Stimulated activated CD8-positive, alpha-beta memory T cell treated with anti-CD3 and anti-CD28 coated beads, Interleukin-4, amount 100 ng/mL, for 24 hours (primary cell): ENCODE measurements around the gene HBE1.
"Not testable (repeated sequence)": the region's sequence is repeated elsewhere in the genome, so short reads cannot be mapped to it uniquely, and the experiment has no call there.

Experiments
- DNase-seq: peaks from one replicate; pipeline ENCODE4 v3.0.0-alpha.2; 2020; ENCODE audit warnings: low read depth

Gene HBE1

DNA sequence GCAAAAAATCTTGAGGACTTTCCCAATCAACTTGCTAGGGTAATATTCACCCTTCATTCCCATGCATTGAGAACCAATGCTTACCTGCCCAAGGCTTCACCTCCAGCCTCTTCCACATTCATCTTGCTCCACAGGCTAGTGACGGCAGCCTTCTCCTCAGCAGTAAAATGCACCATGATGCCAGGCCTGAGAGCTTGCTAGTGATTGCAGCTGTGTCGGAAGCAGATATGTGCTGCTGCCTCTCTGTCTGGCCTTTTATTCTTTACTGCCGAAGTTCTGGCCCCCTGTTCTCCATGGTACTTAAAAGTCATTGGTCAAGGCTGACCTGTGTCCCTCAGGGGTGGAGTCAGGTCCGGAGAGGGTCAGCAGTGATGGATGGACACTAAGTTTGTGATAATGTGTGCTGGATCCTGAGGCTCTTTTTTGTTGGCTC is at the start of gene HBE1:
HBE1 (minus strand) TSS at position 231 of the 433 bp plus-strand sequence; CDS start at position 176, 55 bp downstream.
- DNase-seq, result no peak

GRCh38 chr11:5317292-5317691 is 47.5 kb upstream of the HBE1 start:
- DNase-seq, result no peak

- DNase-seq, result not testable (repeated sequence)
Observed at GRCh38 chr11:5313326-5314023, 43.7 kb upstream of the HBE1 start.

GRCh38 chr11:5310423-5310822 is 40.7 kb upstream of the HBE1 start:
- no peak for DNase-seq

DNA sequence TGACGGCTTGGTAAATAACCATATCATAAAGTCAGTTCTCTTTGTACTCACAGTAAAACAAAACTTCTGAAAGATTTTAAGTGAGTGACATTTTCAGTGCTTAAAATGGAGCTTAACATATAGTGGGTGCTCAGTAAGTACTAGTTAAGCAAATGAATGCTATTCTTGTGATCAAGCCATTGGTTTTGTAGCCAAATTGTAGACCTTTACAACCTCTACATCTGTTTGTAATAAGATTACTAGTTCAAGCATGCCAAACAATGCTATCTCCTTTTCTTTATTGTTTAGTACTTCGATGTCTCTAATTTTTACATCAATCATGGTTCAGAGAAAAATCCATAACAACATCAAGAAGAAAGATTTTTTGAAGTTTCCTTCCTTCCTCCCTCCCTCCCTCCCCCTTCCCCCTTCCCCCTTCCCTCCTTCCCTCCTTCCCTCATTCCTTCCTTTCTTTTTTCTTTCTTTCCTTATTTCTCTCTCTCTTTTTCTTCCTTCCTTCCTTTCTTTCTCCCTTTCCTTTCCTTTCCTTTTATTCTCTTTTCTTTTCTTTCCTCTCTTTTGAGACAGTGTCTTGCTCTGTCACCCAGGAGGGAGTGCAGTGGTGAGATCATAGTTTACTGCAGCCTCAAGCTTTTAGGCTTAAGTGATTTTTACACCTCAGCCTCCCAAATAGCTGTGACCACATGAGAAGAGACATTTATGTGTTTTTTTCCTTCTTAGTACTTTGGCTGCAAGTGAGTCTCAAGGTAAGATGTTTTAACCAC is 37.7 kb upstream of the HBE1 start:
- no peak for DNase-seq

DNA sequence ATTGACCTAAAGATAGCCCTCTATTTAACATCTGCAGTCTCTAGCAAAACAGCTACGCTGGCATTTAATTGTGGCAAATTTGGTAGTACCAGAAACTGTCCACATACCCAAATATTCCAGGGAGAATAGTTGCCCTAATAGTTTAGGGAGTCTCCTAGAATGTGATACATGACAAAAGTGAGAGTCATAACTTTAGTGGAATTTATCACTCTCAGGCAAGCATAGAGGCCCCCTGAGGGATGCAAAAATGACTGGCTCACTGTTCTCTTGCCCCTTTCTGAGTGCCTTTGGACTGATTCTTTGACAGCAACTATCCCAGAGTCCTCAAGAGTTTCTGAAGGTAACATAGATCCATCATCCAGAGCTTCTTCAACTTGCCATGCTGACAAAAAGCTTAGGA is 34.3 kb upstream of the HBE1 start:
- no peak for DNase-seq

- no peak for DNase-seq
Observed at GRCh38 chr11:5303626-5304025, 33.9 kb upstream of the HBE1 start.

DNA sequence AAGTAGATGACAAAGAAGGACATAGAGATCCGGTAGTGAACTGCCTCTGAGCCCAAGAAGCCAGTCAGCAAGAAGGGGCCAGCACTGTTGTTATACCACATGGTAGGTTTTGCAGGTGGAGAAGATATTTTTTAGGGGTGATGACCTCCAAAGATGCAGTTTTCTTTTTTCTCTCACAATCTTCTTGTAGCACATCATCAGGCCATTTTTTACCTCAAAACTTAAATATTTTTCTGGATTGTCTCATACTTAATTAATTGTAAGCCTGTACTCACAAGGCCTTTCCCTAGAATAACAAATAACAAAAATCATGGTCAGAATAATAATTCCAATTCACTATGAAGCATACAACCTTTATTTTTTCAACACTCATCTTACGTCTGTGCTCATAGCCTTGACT is 32.1 kb upstream of the HBE1 start, which contains the start of gene OR51B4:
OR51B4 (minus strand) TSS at position 101 of the 400 bp plus-strand sequence; CDS start at position 101, 0 bp downstream.
- no peak for DNase-seq

GRCh38 chr11:5300251-5300650 is 30.5 kb upstream of the HBE1 start:
- DNase-seq, result no peak

- no peak for DNase-seq
Observed at GRCh38 chr11:5298451-5298850, 28.7 kb upstream of the HBE1 start.

DNA sequence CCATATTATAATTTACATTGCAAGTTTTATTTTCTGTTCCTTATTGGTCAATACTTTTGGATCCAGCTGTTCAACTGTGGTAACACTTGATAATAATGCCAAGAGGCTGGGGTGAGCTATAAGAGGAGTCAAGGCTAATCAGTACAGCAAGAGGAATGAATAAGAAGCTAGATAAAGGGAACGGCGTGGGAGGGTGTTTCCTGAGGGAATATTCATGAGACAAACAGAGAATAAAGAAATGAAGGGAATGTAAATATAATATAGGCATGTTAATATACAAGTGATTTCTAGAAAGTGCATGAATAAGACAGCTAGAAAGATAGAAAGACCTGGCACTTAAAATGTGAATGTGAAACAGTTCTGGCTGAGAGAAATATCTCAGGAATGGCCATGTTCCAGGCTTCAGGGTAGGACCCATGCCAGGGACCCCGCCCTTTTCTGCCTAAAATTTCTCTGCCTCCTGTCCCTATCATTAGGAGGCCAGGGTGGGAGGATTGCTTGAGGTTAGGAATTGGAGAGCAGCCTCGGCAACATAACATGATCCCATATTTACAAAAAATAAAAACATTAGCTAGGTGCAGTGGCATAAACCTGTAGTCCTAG is 28.1 kb upstream of the HBE1 start:
- DNase-seq, result no peak

- not testable (repeated sequence) for DNase-seq
Observed at GRCh38 chr11:5294342-5294995, 24.7 kb upstream of the HBE1 start.

DNA sequence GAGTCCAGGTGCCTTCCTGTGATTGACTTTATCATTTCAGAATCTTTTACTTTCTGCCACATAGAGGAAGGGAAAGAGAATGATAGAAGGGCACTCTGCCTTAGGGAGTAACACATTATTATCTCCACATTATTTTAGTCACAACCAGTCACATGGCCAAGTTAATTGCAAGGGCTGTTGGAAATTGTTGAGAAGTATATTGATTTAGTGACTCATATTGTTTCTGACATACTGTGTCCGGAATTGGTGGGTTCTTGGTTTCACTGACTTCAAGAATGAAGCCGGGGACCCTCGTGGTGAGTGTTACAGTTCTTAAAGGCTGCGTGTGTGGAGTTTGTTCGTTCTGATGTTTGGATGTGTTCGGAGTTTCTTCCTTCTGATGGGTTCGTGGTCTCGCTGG is 23.3 kb upstream of the HBE1 start:
- no peak for DNase-seq

DNA sequence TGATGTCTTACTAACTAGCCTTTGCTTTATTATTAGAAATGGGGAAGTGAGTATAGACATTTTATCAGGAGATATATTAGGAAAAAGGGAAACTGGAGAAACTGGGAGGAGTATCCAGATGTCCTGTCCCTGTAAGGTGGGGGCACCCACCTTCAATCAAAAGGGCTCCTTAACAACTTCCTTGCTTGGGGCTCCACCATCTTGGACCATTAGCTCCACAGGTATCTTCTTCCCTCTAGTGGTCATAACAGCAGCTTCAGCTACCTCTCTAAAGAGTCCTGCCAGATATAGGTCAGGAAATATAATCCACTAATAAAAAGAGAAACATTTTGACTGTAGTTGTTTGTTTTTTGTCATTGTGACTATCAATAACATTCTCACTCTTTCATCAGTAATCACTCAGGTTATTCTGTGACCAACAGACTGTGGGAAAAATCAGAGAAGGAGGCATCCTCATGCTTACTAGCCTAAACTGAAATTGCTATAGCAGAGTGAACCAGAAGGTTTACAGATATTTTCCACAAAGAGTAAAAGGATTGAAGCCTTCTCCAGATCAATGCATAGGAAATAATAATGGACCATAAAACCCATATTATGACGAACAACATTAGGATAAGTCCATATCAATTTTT is 21.6 kb upstream of the HBE1 start:
- DNase-seq, result no peak

DNA sequence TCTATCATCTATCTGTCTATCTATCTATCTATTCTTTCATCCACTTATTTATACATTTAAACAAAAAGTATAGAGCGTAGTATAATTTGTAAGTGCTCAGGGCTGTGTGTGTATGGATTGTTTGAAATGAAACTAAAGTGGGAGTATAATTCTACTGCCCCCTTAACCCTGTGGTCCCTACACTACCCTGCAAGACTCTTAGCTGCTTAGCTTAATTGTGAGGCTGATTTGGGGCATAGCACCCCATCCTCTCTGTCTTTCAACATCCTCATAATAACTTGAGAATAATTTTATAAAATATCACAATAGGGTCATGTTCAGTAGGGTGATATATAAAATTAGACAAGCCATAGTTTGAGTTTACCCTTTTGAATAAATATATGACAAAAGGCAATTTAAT is 20.4 kb upstream of the HBE1 start:
- no peak for DNase-seq

DNA sequence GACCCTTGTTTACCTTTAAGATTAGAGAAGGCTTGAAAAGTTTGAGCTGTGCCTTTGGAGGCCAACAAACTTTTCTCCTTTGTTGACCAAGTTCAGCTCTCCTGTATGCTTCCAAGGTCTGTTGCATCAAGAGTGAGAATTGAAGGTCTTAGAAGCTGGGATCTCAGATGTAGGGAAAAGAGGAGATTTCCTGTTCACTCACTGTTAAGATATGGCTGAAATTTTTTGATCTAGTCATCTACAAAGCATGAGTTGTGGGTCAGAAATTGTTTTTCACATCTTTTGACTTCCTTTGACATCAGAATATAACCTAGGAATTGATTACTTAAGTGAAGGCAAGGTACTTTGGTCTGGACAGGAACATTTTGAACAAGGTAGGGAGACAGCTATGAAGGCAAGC is 20.0 kb upstream of the HBE1 start:
- no peak for DNase-seq

GRCh38 chr11:5288906-5289550 is 19.3 kb upstream of the HBE1 start:
- DNase-seq, result no peak

DNA sequence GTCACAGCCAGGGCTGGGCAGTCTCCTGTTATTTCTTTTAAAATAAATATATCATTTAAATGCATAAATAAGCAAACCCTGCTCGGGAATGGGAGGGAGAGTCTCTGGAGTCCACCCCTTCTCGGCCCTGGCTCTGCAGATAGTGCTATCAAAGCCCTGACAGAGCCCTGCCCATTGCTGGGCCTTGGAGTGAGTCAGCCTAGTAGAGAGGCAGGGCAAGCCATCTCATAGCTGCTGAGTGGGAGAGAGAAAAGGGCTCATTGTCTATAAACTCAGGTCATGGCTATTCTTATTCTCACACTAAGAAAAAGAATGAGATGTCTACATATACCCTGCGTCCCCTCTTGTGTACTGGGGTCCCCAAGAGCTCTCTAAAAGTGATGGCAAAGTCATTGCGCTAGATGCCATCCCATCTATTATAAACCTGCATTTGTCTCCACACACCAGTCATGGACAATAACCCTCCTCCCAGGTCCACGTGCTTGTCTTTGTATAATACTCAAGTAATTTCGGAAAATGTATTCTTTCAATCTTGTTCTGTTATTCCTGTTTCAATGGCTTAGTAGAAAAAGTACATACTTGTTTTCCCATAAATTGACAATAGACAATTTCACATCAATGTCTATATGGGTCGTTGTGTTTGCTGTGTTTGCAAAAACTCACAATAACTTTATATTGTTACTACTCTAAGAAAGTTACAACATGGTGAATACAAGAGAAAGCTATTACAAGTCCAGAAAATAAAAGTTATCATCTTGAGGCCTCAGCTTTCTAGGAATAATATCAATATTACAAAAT is 18.6 kb upstream of the HBE1 start:
- no peak for DNase-seq

DNA sequence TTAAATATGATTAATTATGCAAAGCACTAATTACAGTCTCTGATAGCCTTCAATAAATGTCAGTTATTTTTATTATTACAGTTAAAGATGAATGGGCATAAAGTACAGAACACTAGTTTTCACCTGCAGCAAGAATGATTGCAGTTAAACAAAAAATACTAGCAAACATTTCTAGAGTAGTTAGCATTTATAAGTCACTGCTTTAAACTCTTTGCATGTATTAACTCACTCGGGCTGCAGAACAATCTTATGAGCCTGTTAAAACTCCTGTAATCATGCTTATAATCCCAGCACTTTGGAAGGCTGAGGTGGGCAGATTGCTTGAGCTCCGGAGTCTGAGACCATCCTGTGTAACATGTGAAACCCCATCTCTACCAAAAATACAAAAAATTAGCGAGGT is 17.2 kb upstream of the HBE1 start:
- DNase-seq, result no peak

GRCh38 chr11:5286351-5286750 is 16.6 kb upstream of the HBE1 start:
- DNase-seq, result no peak
